ENCODE results near the gene HCAR3. TPM values are rescaled to one million over a fixed set of nuclear protein-coding genes. Genes with fewer than 3 reads are reported as not detected.

The HCAR3 gene
- total and polyA plus RNA-seq, 2 donors (not counting 1 experiment from before 2014, with no cell fraction given) = under 0.01 TPM; not detected in 1

DNA sequence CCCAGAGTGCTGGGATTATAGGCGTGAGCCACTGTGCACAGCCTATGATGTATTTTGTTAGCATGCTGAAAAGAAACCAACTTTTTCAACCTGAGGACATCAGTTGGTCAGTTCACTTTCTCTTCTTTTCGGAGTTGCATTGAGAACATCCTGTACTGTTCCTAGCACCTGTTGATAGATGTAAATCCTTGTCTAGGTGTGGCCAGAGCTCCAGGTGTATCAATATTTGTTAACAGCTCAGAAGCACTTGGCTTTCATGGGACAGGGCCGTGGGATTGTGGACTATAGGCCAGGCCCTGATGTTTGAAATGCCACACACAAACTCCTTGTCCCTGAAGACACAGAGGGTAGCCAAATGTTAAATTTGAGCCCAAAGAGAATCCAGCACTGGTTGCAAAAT is 28.3 kb downstream of the HCAR3 start:
- no peak overlapping the region for H2AFZ ChIP-seq (ENCODE audit: low read length)
- H3K9me3 ChIP-seq (ENCODE audit: control insufficient read depth, insufficient read depth, low read depth, low read length) = no peaks in the 10 kb centered on the region
- no peak for DNase-seq (ENCODE audit: low read depth in 2 of 2)
- H3K36me3 ChIP-seq (ENCODE audit: control insufficient read depth, insufficient read depth, low read length) = no peaks in the 10 kb centered on the region
- no peak overlapping the region for H3K4me2 ChIP-seq (ENCODE audit: extremely low read depth, insufficient read depth, low read length)
- TF ChIP-seq, protein P1, sequence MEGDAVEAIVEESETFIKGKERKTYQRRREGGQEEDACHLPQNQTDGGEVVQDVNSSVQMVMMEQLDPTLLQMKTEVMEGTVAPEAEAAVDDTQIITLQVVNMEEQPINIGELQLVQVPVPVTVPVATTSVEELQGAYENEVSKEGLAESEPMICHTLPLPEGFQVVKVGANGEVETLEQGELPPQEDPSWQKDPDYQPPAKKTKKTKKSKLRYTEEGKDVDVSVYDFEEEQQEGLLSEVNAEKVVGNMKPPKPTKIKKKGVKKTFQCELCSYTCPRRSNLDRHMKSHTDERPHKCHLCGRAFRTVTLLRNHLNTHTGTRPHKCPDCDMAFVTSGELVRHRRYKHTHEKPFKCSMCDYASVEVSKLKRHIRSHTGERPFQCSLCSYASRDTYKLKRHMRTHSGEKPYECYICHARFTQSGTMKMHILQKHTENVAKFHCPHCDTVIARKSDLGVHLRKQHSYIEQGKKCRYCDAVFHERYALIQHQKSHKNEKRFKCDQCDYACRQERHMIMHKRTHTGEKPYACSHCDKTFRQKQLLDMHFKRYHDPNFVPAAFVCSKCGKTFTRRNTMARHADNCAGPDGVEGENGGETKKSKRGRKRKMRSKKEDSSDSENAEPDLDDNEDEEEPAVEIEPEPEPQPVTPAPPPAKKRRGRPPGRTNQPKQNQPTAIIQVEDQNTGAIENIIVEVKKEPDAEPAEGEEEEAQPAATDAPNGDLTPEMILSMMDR (conservative IDR thresholded peaks at IDR 0.05 in 1 of 2, IDR thresholded peaks at IDR 0.05 in 1 of 2; ENCODE audit: low read depth in 1 of 2, low read length in 2 of 2) = no peak
- no peak for TF ChIP-seq EZH2 (IDR thresholded peaks at IDR 0.05; ENCODE audit: low read length, missing control alignments)
- no peaks in the 10 kb centered on the region for H3K4me1 ChIP-seq (ENCODE audit: control insufficient read depth, extremely low read depth, insufficient read depth, low read length)
- no peaks in the 10 kb centered on the region for H3K79me2 ChIP-seq (ENCODE audit: control insufficient read depth, insufficient read depth, low read length)
- H4K20me1 ChIP-seq (ENCODE audit: control insufficient read depth, extremely low read depth, insufficient read depth, low read length) = no peaks in the 10 kb centered on the region
- H3K9ac ChIP-seq (ENCODE audit: insufficient read depth, low read length) = no peak overlapping the region
- H3K27me3 ChIP-seq (ENCODE audit: control insufficient read depth, insufficient read depth, low read length) = no peaks in the 10 kb centered on the region
- H3K27ac ChIP-seq (ENCODE audit: insufficient read depth, low read length) = no peak overlapping the region
- no peak overlapping the region for H3K4me3 ChIP-seq (replicated peaks in 1 of 4; ENCODE audit: control extremely low read depth in 1 of 4, insufficient read depth in 1 of 4, low read depth in 3 of 4, low read length in 4 of 4)

DNA sequence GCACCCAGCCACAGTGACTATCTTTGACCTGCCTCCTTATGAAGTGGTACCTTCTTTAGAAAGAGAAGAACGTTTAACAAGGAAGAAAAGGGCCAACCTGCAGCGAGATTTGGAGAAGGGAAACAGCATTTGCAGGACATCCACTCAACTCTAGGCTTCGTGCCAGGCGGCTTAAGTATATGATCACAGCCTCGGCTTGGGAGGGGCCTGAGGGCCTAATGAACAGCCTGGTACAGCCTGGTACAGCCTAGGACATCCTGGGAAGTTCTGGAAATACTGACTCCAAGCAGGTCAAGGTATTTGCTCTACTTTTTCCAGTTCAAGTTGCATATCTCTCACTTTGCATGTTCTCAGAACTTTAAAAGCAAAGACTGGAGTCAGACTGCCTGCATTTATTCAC is 29.5 kb downstream of the HCAR3 start:
- peak; percentile 20 to 33 for DNase-seq (ENCODE audit: low read depth in 2 of 2)

DNA sequence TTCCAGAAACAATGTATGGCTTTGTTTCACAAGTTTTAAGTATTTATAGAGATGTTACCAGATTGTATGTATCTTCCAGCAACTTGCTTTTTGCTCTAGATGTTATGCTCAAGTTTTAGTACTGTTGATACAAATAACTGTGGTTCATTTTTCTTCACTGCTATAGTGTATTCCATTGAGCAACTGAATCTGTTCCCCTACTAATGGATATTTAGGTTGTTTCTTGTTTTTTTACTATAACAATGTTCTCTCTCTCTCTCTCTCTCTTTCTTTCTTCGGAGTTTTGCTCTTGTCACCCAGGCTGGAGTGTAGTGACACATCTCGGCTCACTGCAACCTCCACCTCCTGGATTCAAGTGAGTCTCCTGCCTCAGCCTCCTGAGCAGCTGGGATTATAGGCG is 30.1 kb downstream of the HCAR3 start:
- H3K9ac ChIP-seq (ENCODE audit: insufficient read depth, low read length) = no peak overlapping the region
- H3K4me2 ChIP-seq (ENCODE audit: extremely low read depth, insufficient read depth, low read length) = no peak overlapping the region
- no peak overlapping the region for H2AFZ ChIP-seq (ENCODE audit: low read length)
- no peaks in the 10 kb centered on the region for H3K9me3 ChIP-seq (ENCODE audit: control insufficient read depth, insufficient read depth, low read depth, low read length)
- peaks cover 3% of the 10 kb centered on the region for H3K4me1 ChIP-seq (ENCODE audit: control insufficient read depth, extremely low read depth, insufficient read depth, low read length)
- TF ChIP-seq, protein P1 (conservative IDR thresholded peaks at IDR 0.05 in 1 of 2, IDR thresholded peaks at IDR 0.05 in 1 of 2; ENCODE audit: low read depth in 1 of 2, low read length in 2 of 2) = no peak
- TF ChIP-seq EZH2 (IDR thresholded peaks at IDR 0.05; ENCODE audit: low read length, missing control alignments) = no peak
- DNase-seq (ENCODE audit: low read depth in 2 of 2) = no peak
- H3K27me3 ChIP-seq (ENCODE audit: control insufficient read depth, insufficient read depth, low read length) = no peaks in the 10 kb centered on the region
- no peaks in the 10 kb centered on the region for H3K36me3 ChIP-seq (ENCODE audit: control insufficient read depth, insufficient read depth, low read length)
- H3K27ac ChIP-seq (ENCODE audit: insufficient read depth, low read length) = no peak overlapping the region
- no peaks in the 10 kb centered on the region for H4K20me1 ChIP-seq (ENCODE audit: control insufficient read depth, extremely low read depth, insufficient read depth, low read length)
- H3K79me2 ChIP-seq (ENCODE audit: control insufficient read depth, insufficient read depth, low read length) = no peaks in the 10 kb centered on the region
- H3K4me3 ChIP-seq (replicated peaks in 1 of 4; ENCODE audit: control extremely low read depth in 1 of 4, insufficient read depth in 1 of 4, low read depth in 3 of 4, low read length in 4 of 4) = no peak overlapping the region

More for the DNA sequence above, 29.5 kb downstream of the HCAR3 start:
- no peaks in the 10 kb centered on the region for H3K27me3 ChIP-seq (ENCODE audit: control insufficient read depth, insufficient read depth, low read length)
- no peaks in the 10 kb centered on the region for H3K9me3 ChIP-seq (ENCODE audit: control insufficient read depth, insufficient read depth, low read depth, low read length)
- no peak overlapping the region for H3K27ac ChIP-seq (ENCODE audit: insufficient read depth, low read length)
- H3K36me3 ChIP-seq (ENCODE audit: control insufficient read depth, insufficient read depth, low read length) = no peaks in the 10 kb centered on the region
- H4K20me1 ChIP-seq (ENCODE audit: control insufficient read depth, extremely low read depth, insufficient read depth, low read length) = no peaks in the 10 kb centered on the region
- H3K9ac ChIP-seq (ENCODE audit: insufficient read depth, low read length) = no peak overlapping the region
- TF ChIP-seq, protein P1 (conservative IDR thresholded peaks at IDR 0.05 in 1 of 2, IDR thresholded peaks at IDR 0.05 in 1 of 2; ENCODE audit: low read depth in 1 of 2, low read length in 2 of 2) = no peak
- TF ChIP-seq EZH2 (IDR thresholded peaks at IDR 0.05; ENCODE audit: low read length, missing control alignments) = no peak
- H3K4me3 ChIP-seq (replicated peaks in 1 of 4; ENCODE audit: control extremely low read depth in 1 of 4, insufficient read depth in 1 of 4, low read depth in 3 of 4, low read length in 4 of 4) = no peak overlapping the region
- no peaks in the 10 kb centered on the region for H3K4me1 ChIP-seq (ENCODE audit: control insufficient read depth, extremely low read depth, insufficient read depth, low read length)
- H2AFZ ChIP-seq (ENCODE audit: low read length) = no peak overlapping the region
- no peak overlapping the region for H3K4me2 ChIP-seq (ENCODE audit: extremely low read depth, insufficient read depth, low read length)
- H3K79me2 ChIP-seq (ENCODE audit: control insufficient read depth, insufficient read depth, low read length) = no peaks in the 10 kb centered on the region
